ENCODE measurements around the gene CACNA1D.

CACNA1D gene

GRCh38 chr3:53856964-53857363 is 362.6 kb downstream of the CACNA1D start:
- ChIA-PET POLR2A (no interaction called here), CTCF (interaction anchor here (1.1 kb wide), 1 partner anchor 9 kb away, joined by 4 read pairs; no protein-coding TSS in a partner anchor)
- no peak for DNase-seq (ENCODE audit: extremely low spot score)
- TF ChIP-seq, protein P1, sequence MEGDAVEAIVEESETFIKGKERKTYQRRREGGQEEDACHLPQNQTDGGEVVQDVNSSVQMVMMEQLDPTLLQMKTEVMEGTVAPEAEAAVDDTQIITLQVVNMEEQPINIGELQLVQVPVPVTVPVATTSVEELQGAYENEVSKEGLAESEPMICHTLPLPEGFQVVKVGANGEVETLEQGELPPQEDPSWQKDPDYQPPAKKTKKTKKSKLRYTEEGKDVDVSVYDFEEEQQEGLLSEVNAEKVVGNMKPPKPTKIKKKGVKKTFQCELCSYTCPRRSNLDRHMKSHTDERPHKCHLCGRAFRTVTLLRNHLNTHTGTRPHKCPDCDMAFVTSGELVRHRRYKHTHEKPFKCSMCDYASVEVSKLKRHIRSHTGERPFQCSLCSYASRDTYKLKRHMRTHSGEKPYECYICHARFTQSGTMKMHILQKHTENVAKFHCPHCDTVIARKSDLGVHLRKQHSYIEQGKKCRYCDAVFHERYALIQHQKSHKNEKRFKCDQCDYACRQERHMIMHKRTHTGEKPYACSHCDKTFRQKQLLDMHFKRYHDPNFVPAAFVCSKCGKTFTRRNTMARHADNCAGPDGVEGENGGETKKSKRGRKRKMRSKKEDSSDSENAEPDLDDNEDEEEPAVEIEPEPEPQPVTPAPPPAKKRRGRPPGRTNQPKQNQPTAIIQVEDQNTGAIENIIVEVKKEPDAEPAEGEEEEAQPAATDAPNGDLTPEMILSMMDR (IDR thresholded peaks at IDR 0.05; ENCODE audit: control extremely low read depth, extremely low read depth, low read depth, missing control alignments): no peak

- ChIA-PET CTCF (no interaction called here), POLR2A (no interaction called here)
- TF ChIP-seq, protein P1 (IDR thresholded peaks at IDR 0.05; ENCODE audit: control extremely low read depth, extremely low read depth, low read depth, missing control alignments): no peak
- no peak for DNase-seq (ENCODE audit: extremely low spot score)
Observed at GRCh38 chr3:53858096-53858741, 363.8 kb downstream of the CACNA1D start.

GRCh38 chr3:53859178-53859577 is 364.8 kb downstream of the CACNA1D start:
- CTCF ChIA-PET: no interaction called here
- DNase-seq (ENCODE audit: extremely low spot score): no peak
- POLR2A ChIA-PET: no interaction called here
- TF ChIP-seq, protein P1 (IDR thresholded peaks at IDR 0.05; ENCODE audit: control extremely low read depth, extremely low read depth, low read depth, missing control alignments): no peak

- ChIA-PET CTCF (interaction anchor here (1.0 kb wide), 1 partner anchor 12 kb away, joined by 3 read pairs; no protein-coding TSS in a partner anchor), POLR2A (no interaction called here)
- DNase-seq (ENCODE audit: extremely low spot score): no peak
- TF ChIP-seq, protein P1 (IDR thresholded peaks at IDR 0.05; ENCODE audit: control extremely low read depth, extremely low read depth, low read depth, missing control alignments): no peak
Observed at GRCh38 chr3:53860196-53860595, 365.8 kb downstream of the CACNA1D start.

DNA sequence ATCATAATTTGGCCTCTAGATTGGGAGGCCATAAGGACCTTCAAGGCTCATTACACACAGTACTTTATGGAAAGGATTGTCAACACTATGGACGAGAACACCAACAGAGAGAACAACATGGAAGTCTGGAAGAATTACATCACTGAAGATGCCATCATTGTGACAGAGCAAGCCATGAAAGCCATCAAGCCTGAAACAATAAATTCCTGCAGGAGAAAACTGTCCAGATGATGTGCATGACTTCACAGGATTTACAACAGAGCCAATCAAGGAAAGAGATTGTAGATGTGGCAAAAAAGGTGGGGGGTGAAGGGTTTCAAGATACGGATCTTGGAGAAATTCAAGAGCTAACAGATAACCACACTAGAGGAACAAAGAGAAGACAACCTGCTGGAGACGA is 367.8 kb downstream of the CACNA1D start:
- POLR2A ChIA-PET: no interaction called here
- DNase-seq (ENCODE audit: extremely low spot score): no peak
- TF ChIP-seq, protein P1 (IDR thresholded peaks at IDR 0.05; ENCODE audit: control extremely low read depth, extremely low read depth, low read depth, missing control alignments): no peak
- CTCF ChIA-PET: interaction anchor here (2.0 kb wide), 1 partner anchor 9 kb away, joined by 5 read pairs; no protein-coding TSS in a partner anchor

DNA sequence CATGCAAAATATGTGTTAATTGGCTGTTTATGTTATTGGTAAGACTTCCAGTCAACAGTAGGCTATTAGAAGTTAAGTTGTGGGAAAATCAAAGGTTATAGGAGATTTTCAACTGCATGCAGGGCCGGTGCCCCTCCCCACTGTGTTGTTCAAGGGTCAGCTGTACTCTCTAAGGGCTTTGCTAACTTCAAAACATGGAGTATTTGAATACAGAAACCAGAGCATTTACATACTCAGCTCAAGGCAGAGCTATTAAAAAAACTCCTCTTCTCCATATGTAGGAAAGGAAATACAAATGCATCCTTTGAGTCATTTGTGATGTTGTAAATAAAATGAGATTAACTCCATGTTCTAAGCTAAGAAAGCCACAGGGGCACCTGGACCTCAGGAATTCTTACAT is 368.7 kb downstream of the CACNA1D start:
- DNase-seq (ENCODE audit: extremely low spot score): no peak
- TF ChIP-seq, protein P1 (IDR thresholded peaks at IDR 0.05; ENCODE audit: control extremely low read depth, extremely low read depth, low read depth, missing control alignments): no peak
- ChIA-PET POLR2A (no interaction called here), CTCF (interaction anchor here (1.3 to 2.0 kb wide), 3 partner anchors 10 to 748 kb away, joined by 3 to 5 read pairs (median 3); no protein-coding TSS in a partner anchor)

Measured in GM10248 (cell line).